ENCODE data around the gene MYBPH. TPM values are rescaled to one million over a fixed set of nuclear protein-coding genes. Genes with fewer than 3 reads are reported as not detected.

The MYBPH gene
- total and polyA plus RNA-seq, 2 experiments from 2014 or later = not detected

DNA sequence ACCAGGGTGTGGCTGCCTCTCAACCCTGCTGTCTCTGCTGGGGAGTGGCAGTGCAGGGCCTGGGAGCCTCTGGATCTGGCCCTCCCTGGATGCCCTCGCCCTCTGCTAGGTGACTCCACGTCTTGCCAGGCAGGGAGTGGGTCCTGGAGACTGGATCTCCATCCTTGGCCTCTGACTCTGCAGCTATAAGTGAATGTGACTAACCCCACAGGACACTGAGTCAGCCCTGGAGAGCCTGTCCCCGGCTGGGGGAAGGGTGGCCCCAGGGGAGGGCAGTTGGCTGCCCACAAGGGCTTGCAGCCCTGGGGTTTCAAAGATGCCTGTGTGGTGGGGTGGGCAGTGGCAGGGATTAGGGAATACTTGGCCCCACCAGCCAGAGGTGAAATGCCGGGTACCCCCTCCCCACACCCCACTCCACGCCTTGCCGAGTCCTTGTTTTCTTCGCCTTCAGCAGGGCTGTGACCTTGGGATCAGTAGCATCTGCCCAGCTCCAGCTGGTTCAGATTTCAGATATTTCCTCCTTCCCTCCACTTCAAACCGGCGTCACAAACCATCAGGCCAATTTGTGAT lies 1.9 kb upstream of the MYBPH start (continued):
- TF ChIP-seq, protein P1, sequence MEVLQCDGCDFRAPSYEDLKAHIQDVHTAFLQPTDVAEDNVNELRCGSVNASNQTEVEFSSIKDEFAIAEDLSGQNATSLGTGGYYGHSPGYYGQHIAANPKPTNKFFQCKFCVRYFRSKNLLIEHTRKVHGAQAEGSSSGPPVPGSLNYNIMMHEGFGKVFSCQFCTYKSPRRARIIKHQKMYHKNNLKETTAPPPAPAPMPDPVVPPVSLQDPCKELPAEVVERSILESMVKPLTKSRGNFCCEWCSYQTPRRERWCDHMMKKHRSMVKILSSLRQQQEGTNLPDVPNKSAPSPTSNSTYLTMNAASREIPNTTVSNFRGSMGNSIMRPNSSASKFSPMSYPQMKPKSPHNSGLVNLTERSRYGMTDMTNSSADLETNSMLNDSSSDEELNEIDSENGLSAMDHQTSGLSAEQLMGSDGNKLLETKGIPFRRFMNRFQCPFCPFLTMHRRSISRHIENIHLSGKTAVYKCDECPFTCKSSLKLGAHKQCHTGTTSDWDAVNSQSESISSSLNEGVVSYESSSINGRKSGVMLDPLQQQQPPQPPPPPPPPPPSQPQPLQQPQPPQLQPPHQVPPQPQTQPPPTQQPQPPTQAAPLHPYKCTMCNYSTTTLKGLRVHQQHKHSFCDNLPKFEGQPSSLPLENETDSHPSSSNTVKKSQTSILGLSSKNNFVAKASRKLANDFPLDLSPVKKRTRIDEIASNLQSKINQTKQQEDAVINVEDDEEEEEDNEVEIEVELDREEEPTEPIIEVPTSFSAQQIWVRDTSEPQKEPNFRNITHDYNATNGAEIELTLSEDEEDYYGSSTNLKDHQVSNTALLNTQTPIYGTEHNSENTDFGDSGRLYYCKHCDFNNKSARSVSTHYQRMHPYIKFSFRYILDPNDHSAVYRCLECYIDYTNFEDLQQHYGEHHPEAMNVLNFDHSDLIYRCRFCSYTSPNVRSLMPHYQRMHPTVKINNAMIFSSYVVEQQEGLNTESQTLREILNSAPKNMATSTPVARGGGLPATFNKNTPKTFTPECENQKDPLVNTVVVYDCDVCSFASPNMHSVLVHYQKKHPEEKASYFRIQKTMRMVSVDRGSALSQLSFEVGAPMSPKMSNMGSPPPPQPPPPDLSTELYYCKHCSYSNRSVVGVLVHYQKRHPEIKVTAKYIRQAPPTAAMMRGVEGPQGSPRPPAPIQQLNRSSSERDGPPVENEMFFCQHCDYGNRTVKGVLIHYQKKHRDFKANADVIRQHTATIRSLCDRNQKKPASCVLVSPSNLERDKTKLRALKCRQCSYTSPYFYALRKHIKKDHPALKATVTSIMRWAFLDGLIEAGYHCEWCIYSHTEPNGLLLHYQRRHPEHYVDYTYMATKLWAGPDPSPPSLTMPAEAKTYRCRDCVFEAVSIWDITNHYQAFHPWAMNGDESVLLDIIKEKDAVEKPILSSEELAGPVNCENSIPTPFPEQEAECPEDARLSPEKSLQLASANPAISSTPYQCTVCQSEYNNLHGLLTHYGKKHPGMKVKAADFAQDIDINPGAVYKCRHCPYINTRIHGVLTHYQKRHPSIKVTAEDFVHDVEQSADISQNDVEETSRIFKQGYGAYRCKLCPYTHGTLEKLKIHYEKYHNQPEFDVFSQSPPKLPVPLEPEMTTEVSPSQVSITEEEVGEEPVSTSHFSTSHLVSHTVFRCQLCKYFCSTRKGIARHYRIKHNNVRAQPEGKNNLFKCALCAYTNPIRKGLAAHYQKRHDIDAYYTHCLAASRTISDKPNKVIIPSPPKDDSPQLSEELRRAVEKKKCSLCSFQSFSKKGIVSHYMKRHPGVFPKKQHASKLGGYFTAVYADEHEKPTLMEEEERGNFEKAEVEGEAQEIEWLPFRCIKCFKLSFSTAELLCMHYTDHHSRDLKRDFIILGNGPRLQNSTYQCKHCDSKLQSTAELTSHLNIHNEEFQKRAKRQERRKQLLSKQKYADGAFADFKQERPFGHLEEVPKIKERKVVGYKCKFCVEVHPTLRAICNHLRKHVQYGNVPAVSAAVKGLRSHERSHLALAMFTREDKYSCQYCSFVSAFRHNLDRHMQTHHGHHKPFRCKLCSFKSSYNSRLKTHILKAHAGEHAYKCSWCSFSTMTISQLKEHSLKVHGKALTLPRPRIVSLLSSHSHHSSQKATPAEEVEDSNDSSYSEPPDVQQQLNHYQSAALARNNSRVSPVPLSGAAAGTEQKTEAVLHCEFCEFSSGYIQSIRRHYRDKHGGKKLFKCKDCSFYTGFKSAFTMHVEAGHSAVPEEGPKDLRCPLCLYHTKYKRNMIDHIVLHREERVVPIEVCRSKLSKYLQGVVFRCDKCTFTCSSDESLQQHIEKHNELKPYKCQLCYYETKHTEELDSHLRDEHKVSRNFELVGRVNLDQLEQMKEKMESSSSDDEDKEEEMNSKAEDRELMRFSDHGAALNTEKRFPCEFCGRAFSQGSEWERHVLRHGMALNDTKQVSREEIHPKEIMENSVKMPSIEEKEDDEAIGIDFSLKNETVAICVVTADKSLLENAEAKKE (CRISPR knock-in tag; IDR thresholded peaks at IDR 0.05) = no peak
- TF ChIP-seq, protein P2, sequence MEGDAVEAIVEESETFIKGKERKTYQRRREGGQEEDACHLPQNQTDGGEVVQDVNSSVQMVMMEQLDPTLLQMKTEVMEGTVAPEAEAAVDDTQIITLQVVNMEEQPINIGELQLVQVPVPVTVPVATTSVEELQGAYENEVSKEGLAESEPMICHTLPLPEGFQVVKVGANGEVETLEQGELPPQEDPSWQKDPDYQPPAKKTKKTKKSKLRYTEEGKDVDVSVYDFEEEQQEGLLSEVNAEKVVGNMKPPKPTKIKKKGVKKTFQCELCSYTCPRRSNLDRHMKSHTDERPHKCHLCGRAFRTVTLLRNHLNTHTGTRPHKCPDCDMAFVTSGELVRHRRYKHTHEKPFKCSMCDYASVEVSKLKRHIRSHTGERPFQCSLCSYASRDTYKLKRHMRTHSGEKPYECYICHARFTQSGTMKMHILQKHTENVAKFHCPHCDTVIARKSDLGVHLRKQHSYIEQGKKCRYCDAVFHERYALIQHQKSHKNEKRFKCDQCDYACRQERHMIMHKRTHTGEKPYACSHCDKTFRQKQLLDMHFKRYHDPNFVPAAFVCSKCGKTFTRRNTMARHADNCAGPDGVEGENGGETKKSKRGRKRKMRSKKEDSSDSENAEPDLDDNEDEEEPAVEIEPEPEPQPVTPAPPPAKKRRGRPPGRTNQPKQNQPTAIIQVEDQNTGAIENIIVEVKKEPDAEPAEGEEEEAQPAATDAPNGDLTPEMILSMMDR (conservative IDR thresholded peaks at IDR 0.05; ENCODE audit: low read depth in 2 of 2) = no peak
- TF ChIP-seq NANOG (IDR thresholded peaks at IDR 0.05; ENCODE audit: borderline replicate concordance) (no peak), JUNB (IDR thresholded peaks at IDR 0.05; ENCODE audit: unreplicated experiment) (no peak), EZH2 (IDR thresholded peaks at IDR 0.05; ENCODE audit: low read depth, unreplicated experiment) (no peak)
- TF ChIP-seq, protein P3, sequence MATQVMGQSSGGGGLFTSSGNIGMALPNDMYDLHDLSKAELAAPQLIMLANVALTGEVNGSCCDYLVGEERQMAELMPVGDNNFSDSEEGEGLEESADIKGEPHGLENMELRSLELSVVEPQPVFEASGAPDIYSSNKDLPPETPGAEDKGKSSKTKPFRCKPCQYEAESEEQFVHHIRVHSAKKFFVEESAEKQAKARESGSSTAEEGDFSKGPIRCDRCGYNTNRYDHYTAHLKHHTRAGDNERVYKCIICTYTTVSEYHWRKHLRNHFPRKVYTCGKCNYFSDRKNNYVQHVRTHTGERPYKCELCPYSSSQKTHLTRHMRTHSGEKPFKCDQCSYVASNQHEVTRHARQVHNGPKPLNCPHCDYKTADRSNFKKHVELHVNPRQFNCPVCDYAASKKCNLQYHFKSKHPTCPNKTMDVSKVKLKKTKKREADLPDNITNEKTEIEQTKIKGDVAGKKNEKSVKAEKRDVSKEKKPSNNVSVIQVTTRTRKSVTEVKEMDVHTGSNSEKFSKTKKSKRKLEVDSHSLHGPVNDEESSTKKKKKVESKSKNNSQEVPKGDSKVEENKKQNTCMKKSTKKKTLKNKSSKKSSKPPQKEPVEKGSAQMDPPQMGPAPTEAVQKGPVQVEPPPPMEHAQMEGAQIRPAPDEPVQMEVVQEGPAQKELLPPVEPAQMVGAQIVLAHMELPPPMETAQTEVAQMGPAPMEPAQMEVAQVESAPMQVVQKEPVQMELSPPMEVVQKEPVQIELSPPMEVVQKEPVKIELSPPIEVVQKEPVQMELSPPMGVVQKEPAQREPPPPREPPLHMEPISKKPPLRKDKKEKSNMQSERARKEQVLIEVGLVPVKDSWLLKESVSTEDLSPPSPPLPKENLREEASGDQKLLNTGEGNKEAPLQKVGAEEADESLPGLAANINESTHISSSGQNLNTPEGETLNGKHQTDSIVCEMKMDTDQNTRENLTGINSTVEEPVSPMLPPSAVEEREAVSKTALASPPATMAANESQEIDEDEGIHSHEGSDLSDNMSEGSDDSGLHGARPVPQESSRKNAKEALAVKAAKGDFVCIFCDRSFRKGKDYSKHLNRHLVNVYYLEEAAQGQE (IDR thresholded peaks at IDR 0.05; ENCODE audit: unreplicated experiment) = no peak
